Iris pigment epithelial cell (primary cell): Measurements from ENCODE around the gene HPDL.

Experiments used
- DNase-seq: peaks from one replicate; pipeline ENCODE4 v3.0.0-alpha.2; 2011; ENCODE audit warnings: low read depth

Gene HPDL

GRCh38 chr1:45351508-45351907 lies 24.8 kb downstream of the HPDL start:
- no peak for DNase-seq

- DNase-seq, result no peak
Observed at GRCh38 chr1:45353685-45354084, 27.0 kb downstream of the HPDL start.

GRCh38 chr1:45354838-45355237 lies 28.1 kb downstream of the HPDL start:
- DNase-seq, result no peak

DNA sequence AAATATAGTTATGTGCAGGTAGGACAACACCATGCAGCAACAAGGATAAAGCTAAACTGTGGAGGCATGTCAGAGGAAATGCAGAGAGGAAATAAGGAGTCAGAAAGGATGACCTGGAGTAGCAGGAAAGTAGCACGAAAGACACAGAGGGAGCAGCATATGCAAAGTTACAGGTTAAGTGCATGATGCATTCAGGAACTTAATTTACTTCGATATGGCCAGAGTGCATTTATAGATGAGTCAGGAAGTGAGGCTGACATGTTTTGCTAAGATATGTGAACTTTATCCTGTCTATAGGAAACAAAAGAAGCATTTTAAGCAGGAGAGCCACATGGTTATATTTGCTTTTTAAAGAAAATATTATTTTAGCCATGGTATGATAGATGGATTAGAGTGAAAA lies 29.0 kb downstream of the HPDL start:
- DNase-seq, result no peak

- peak; percentile 34 for DNase-seq
Observed at GRCh38 chr1:45356186-45356585, 29.5 kb downstream of the HPDL start.

- peak; percentile 81 for DNase-seq
Observed at GRCh38 chr1:45359882-45360513, 33.3 kb downstream of the HPDL start.

GRCh38 chr1:45360981-45361380 lies 34.3 kb downstream of the HPDL start:
- peak; percentile 81 for DNase-seq

DNA sequence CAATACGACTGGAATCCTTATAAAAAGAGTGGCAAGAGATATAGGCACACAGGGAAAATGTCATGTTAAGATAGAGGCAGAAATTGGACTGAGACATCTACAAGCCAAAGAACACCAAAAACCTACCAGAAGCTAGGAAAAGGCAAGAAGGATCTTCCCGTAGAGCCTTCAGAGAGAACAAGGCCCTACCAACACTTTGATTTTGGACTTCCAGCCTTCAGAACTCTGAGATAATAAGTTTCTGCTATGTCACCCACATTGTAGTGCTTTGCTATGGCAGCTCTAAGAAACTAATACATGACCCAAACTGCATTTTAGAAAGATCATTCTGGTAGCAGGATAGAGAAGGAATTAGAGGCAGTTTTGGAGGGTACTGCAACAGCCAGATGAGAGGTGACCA lies 37.6 kb downstream of the HPDL start:
- DNase-seq, result no peak

DNA sequence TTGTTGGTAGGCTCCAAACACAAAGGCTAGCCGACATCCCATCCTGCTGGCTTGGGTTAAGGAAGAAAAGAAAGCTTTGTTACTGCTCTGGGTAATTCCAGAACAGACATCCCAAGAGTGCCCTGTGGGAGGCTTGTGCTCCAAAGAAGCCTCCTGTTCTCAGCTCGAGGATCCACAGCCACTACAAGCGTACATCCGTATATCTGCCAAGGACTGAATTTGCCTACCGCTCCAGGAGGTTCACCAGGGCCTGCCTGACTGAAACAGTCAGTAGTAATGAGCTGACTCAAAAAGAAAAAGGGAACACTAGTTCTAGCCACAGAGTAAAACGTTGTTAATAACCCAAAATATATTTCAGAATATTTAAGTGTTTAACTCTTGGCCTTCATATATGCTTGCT lies 38.4 kb downstream of the HPDL start:
- no peak for DNase-seq

- no peak for DNase-seq
Observed at GRCh38 chr1:45370575-45370974, 43.9 kb downstream of the HPDL start.

DNA sequence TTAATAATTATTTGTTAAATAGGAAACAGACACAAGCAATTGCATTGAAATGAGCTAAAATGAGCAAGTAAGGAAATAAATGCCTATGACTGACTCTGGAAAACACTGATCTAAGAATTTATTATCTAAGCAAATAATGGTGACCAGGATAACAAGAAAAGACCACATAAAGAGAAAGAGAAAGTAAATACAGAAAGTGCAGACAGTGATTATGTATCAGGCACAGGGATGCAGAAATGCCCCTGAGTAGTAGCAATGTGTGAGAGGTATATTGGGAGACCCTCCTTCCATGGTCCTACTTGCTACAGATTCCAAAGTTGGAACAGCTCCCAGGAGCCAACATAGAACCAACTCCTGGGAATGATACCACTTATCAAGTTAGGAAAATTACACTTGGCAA lies 46.9 kb downstream of the HPDL start:
- DNase-seq, result no peak

GRCh38 chr1:45375104-45376090 lies 48.7 kb downstream of the HPDL start:
- no peak for DNase-seq

DNA sequence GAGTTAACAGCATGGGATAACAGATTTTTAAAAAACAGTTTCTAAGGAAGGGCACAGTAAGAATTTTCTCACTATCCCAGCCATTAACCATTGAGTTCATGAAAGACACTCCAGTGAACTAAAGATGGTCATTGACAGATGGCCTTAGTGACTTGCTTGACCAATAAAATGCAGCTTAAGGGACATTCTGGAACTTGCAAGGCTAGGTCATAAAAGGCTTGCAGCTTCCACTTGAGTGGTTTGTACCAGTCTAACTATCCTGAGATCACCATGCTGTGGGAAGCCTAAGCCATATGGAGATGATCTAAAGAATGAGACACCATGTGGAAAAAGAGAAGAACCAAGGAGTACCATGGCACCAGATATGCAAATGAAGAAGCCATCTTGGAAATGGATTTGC lies 51.5 kb downstream of the HPDL start:
- no peak for DNase-seq
